ENCODE results near the gene BLOC1S1.

Gene BLOC1S1

DNA sequence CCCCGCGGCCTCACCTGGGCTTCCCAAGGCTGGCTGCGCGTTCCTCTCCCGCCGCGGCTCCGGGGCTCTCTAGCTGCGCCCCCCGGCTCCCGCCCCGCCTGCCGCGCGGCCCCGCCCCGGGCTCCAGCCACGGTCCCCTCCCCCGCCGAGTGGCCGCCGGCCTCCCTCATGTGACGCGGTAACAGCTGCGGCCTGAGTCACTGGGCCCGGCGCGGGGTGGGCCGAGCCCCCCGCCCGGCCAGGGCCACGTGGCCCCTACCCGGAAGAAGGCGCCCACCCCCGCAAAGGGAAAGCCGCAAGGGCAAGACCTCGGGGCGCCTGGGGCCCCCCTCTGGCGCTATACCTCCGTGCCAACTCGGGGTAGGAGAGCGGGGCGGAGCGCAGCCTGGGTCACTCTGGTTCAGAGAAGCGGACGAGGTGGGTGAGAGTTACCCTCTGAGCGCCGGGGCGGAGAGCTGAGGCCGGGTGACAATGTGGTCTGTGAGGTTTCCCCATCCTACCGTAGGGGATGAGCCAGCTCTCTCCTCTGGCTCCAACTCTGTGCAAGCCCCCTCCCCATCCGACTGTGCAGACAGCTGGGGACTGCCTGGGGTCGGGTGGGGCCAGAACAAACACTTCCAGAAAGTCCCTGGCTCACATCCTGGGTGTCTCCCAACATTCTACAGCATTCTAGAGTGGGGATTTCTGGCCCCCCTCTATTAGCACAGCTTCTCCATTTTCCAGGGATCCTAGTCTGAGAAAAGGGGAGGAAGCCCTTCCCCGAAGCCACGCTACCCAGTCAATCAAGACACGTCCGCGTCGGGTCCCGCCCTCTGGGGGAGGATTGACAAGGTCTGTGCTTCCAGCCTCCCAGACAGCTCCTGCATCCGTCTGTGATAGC lies 13.3 kb downstream of the BLOC1S1 start, which contains the start of gene CD63:
TSS of gene CD63 (minus strand) at position 71 of the 880 bp plus-strand sequence. CDS start 668 bp downstream, outside the sequence.
- DNase-seq: peak; percentile 83

DNA sequence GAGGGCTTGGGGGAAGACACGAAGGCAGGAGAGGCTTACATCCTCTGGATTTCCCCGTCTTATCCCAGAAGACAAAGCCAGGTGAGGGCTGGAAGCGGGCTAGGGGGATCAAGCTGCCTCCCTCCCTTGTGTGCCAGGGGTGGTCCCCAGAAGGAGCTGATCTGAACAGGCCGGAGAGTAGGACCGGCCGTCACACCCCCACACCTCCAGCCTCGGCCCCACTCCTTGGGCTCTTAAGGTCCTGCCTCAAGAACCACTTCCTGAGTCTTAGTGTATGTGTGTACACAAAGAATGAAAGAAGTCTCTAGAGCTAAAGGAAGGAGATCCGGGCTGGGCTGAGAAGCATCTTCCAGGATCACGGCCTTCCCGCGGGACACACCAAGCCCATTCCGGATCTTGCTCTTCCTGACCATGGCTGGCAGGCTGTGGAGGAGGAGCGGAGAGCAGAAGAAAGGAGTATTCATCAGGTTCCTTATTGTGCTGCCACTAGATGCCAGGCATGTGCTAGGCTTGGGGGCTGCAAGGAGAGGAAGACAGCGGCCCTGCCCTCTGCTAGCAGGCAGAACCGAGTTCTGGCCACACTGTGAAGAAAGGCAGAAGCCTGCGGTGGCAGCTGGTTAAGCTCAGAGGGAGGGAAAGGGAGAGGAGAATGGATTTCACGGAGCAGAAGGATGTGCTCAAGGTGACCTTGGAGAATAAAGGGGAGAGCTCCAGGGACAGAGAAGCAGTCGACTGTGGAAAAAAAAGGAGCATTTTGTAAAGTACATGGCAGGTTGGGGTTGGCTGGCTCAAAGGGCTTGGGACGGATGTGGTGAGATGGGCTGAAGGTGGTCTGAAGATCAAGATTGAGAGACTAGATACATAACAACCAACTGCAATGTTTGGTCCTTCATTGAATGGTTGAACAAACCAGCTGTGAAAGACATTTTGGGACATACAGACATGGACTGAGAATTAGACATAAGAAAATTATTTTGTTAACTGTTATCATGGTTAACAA lies 14.3 kb downstream of the BLOC1S1 start:
- DNase-seq: no peak

DNA sequence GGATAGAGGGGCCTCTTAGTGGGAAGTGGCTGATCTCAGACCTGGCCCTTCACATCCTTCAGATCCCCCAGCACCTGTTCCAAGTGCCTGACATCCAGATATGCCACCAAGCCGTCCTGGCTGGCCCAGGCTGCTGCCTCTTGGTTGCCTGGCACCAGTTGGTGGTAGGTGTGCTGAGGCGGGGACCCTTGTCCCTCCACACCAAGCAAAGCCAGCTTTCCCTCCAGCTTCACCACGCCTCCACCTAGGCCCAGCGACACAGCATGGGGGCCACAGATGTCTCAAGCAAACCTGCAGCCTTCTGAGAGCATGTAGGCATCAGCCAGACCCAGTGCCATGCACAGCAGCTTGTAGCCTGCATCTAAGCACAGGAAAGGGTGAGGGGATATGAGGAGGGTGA lies 16.4 kb downstream of the BLOC1S1 start:
- no peak for DNase-seq

DNA sequence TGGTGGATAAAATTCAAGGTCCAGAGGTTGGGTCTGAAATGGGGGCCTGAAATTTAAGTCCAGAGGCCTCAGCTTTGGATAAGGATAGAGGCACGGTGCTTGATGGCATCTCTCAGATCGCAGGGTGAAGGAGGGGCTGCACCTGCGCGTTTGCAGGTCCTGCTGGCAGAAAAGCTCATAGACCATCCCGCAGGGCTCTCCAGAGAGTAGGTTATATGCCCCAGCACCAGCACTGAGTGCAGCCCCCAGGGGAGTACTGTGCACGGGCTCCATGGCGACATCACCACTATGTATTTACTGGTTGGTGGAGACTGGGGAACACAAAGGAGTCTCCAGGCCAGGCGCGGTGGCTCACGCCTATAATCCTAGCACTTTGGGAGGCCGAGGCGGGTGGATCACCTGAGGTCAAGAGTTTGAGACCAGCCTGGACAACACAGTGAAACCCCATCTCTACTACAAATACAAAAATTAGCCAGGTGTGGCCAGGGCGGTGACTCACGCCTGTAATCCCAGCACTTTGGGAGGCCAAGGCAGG lies 17.2 kb downstream of the BLOC1S1 start:
- DNase-seq: no peak

DNA sequence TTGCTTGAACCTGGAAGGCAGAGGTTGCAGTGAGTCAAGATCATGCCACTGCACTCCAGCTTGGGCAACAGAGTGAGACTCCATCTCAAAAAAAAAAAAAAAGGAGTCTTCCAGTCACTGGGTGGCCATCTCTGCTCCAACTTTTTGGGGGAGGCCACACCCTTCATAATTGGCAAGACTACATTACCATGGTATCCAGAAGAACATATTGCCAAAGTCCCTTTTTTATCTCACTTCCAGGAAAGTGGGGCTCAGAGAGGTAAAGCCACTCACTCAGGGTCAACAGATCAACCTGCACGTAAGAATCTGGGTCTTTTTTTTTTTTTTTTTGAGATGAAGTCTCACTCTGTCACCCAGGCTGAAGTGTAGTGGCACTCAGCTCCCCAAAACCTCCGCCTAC lies 18.0 kb downstream of the BLOC1S1 start:
- DNase-seq: no peak

DNA sequence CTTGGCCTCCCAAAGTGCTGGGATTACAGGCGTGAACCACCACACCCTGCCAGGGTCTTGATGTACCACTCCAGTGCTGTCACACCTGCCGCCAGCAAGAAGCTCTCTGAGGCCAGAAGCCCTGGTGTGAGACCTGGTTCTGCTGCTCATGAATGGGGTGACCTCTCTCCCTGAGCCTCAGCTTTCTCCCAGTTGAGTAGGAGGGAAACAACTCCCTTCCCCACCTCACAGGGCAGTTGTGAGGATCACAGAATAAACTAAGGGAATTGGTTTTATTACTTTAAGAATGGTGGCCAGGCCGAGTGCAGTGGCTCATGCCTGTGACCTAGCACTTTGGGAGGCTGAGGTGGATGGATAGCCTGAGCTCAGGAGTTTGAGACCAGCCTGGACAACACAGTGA lies 18.7 kb downstream of the BLOC1S1 start:
- DNase-seq: no peak

DNA sequence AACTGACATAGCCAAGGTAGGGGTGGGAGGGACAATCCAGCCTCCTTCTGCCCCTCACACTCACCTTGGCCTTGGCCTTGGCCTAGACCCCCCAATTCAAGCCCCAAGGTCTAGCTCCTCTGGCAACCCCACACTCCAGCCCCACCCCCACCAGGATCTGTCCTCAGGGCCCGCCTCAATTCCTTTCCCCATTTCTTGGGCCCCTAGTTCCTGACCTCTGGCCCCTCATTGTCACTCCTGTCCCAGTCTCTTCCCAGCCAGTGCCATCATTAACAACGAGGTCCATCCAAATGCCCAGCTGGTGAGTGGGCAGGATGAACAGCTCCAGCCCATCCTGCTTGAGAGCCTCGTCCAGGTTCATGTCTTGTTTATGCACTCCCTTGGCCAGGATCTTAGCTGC lies 20.2 kb downstream of the BLOC1S1 start:
- DNase-seq: no peak

DNA sequence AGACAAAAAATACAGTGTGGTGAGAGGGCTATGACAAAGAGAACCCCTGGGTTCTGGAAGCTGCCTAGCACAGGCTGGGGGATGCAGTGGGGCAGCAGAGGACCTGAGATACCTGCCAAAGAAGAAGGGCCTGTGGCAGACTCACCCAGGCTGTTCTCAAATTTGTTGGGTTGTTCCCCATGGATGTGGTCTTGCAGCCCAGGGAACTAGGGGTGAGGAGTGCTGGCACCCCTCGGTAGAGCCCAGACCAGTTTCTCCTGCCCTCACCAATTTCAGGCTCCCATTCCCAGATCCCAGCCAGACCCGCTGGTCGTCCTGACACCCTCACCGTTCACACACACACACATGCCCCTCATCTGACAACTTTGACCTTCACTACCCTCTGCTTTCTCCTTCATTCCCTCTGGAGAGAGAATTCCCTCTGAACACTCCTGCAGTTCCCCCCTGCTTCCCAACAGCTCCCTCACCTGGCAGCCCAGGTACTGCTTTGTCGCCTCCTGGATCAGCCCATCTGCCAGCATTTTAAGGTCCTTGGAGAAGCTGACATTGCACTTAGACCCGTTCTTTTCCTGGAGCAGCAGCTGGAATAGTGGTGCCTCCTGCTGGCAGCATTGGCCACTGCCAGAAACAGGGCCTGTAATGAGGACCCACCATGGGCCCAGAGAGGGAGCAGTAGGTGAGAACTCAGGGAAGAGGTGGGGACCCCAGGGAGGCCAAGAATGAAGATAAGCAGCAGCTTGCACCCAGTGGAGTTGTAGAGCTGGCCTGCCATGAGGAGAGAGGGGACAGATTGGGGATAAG lies 21.1 kb downstream of the BLOC1S1 start:
- peak; percentile 80 for DNase-seq

DNA sequence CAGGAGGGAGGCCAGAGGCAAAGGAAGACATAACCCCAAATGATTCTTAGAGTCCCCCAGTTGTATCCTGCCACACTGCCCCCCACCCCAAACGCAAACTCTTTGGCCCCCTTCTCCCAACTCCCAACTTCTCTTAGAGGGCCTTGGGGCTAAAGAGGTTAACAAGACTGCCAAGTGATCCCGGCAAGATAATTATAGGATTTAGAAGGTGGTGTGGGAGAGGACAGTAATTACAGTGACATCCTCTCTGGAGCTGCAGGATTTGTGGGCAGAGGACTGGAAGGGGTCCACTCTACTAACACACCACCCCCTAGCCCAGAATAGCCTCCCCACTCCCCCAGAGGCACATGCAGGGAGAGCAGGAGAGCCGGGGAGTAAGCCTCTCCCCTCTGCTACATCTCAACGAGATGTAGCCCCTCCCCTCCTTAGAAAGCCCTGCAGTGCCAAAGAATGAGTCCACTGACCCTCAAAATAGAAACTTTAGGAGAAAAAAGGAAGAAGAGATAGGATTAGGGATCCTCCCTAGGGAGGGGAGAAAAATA lies 21.8 kb downstream of the BLOC1S1 start:
- no peak for DNase-seq

DNA sequence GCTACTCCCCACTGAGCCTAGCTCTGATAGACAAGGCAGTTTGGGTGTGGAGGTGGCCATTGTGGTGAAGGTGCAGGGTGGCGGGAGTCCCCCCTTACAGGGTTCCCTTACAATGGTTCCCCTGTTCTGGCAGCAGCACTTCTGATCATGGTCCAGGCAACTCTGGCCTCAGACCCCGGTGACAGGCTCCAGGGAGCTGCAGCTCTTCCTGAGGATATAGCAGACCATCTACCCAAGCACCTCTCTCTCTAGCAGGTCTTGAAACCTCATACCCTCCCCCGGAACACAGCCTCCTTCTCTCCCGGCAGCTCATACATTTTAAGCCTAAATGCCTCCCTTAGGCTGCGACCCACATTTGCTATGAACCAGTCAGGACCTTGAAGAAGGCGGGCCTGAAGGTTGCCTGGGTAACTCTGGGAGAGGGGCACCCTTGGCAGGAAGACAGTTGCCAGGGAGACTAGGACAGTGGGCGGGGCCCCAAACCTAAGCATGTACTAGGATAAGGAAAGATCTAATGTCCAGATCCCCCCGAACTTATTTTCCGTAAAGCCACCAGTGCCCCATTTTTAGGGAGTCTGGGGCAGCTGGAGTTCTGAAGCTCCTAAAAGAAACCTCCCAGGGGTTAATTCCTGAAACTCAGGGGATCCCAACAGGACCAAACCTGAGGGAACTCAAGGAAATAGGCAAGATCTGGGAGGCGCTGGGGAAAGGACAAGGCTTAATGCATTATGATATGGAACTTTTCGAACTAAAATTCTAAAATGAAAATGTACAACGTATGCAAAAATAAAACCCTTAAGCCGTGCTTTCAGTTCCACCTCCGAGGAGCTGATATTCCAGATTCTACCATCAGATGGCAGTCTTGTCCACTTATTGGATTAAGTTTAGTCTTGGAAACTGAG lies 22.5 kb downstream of the BLOC1S1 start:
- peak; percentile 90 for DNase-seq

DNA sequence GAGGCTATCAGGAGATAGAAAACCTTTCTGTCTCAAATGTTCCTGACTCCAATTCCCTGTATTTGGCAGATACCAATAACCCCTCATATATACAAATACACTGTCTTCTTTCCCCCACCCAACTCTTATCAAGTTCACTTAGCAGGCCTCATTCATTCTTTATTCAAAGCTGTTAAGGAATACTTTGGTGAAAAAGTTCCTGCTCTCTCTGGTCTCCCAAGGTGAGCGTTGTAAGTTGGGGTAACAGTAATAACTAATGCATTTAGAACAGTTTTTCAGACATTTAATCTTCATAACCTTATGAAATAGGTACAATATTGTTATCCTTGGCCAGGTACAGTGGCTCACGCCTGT lies 23.2 kb downstream of the BLOC1S1 start:
- DNase-seq: no peak

DNA sequence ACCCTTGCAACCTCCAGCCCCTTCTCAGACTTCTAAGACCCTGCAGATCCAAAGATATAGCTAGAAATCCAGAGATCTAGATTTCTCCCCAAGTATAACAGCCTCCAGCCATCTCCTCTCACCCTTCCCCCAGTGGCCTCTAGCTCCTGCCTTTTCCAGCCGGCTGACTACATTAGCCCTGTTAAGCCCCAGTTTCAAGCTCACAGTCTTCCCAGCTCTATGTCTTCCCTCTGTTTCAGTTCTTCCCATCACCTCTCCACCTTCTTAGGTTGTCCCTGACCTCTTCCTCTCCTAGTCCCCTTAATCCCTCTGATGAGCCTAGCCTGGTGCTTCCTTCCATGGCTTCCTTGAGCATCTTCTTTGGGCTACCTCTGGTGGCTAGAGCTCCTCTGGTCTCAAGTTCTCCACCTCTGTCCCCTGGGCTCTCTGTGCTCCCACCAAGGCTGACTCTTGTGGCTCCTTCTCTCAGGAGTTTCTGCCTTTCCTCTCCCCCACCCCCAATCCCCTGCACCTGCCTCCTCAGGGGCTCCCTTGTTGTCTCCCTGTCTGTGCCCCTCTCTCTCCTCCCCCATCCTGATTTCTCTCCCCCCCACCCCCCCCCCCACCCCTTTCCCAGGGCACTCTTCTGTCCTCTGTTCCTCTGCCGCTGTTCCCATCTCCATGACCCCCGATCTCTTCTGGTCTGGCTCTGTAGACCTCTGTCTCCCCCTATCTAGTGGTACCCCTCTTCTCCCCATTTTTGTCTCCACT lies 26.3 kb downstream of the BLOC1S1 start:
- no peak for DNase-seq

DNA sequence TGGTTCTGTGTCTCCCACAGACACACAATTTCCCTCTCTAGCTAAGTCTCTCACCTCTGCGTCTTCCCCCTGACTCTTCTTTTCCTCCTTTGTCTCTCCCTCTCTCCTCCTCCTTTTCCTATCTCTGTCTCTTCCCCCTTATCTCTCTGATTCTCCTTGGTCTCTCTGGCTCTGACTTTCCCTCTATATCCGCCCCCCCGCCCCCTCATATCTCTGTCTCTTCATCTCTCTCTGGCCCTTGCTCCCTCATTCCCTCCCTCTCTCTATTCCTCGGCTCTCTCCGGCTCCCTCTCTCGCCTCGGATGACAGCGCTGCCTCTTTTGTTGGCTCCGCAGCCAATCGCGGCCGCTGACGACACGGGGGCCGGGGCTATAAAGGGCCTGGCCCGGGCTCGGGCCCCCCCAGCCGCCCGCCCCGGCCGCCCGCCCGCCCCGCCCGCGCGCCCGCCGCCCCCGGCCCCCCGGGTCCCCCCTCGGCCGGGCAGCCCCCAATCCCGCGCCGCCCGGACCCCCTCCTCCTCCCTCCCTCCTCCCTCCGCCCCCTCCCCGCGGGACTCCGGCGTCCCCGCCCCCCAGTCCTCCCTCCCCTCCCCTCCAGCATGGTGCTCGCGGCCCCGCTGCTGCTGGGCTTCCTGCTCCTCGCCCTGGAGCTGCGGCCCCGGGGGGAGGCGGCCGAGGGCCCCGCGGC lies 27.0 kb downstream of the BLOC1S1 start, which contains the start of gene GDF11:
TSS of gene GDF11 (plus strand) at position 404 of the 687 bp plus-strand sequence. CDS start at position 599, 195 bp downstream.
- DNase-seq: peak; percentile 44

DNA sequence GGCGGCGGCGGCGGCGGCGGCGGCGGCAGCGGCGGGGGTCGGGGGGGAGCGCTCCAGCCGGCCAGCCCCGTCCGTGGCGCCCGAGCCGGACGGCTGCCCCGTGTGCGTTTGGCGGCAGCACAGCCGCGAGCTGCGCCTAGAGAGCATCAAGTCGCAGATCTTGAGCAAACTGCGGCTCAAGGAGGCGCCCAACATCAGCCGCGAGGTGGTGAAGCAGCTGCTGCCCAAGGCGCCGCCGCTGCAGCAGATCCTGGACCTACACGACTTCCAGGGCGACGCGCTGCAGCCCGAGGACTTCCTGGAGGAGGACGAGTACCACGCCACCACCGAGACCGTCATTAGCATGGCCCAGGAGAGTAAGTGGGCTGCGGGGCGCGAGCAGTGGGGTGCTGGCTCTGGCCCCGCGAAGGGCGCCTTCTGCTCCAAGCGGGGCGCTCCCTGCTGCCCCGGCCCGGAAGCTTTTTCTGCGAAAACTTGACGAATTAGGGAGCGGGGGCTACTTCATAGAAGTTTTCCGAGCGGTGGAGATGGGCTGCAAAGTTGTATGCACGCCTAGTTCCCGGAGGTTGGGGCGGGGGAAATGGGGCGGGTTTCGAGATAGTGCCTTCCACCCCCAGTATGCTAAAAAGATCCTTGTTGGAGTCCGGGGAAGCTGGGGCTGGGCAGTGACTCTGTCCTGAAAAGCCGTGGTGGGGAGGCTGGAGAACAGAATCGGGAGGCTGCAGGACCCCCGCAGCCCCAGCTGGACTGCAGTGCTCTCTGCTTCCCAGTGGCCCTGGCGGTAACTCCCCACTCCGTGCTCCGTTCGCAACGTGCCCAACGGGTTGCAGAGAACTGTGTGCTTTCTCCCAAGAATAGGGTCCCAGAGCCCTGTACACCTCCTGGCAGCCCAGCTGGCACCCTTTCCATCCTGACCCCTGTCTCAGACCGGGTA lies 27.8 kb downstream of the BLOC1S1 start:
- no peak for DNase-seq

DNA sequence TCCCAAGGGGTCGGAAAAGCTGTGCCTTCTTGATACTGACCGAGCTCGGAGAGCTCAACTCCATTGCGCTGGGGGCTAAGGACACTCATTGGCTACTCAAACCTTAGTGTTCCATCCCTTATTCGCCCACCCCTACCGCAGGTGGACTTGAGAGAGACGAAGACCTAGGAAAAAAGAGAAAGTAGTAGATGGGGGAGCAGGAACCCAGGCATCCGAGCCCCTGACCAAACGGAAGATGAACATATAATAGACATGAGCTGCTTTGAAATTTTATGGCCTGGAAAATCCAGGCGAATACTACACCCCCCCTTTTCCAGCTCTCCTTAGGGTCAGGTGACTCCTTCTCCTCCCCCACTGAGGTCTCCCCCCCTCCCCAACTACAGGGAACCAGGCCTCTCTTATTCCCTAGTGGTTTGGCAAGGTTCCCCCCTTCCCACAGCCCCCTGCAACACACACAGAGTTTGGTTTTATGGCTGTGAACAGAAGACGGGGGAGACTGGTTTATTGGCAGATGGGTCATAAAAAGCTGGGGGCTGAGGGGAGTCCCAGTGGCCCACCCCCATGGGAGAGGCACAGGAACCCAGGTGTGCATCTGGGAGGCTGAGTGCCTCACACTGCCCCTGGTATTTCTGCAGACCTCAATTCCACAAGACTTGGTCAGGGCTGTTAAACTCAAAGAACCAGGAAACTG lies 28.6 kb downstream of the BLOC1S1 start:
- no peak for DNase-seq

DNA sequence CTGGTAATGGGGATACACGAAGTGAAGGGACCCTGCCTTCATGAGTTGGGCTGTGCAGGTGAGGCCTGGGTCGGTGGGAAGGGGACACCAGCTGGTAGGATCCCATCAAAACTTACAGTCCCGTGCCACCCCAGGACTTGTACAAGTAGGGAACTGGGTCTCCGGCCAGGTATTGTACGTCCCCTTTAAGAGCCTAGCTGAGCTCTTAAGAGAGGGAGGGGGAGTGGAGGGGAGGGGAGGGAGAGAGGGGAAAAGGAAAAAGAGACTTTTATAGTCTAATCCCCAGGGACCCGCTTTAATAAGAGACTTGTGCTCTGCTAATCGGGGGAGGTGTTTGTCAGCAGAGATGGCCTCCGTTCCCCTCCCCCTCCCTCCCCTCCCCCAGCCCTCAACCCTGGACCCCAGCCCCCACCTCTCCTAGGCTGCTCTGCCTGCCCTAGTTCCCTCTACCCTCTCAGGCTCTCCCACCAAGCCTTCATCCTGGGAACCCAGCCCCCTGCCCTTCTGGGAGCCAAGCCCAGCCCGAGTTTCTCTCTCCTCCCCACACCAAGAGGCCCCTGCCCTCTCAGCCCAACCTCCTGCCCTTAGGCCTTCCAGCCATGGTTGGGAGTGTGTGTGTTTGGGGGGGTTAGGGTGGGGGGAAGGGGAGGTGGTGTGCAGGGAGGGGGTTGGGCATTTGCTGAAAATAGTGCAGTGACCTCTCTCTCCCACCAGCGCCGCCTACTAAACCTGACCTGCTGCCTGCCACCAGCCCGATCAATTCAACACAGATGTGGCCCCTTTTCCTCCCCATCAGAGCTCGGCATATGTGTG lies 29.7 kb downstream of the BLOC1S1 start:
- no peak for DNase-seq
